Measurements from ENCODE around the gene GOLGA6B. TPM values are rescaled to one million over a fixed set of nuclear protein-coding genes. Genes with fewer than 3 reads are reported as not detected.
A peak's percentile ranks its signal among the peaks of the same experiment; 100 is the strongest.
"Not testable (repeated sequence)": the region's sequence is repeated elsewhere in the genome, so short reads cannot be mapped to it uniquely, and the experiment has no call there.

Gene GOLGA6B
- total RNA-seq, 4 donors from 2014 or later = not detected

- not testable (repeated sequence) for DNase-seq (ENCODE audit: low spot score)
- ATAC-seq (ENCODE audit: low FRiP score) = peak; percentile 82
Measured at GRCh38 chr15:72636519-72637282, 17.8 kb upstream of the GOLGA6B start.

- not testable (repeated sequence) for ATAC-seq (ENCODE audit: low FRiP score); DNase-seq (ENCODE audit: low spot score)
Measured at GRCh38 chr15:72639759-72640483, 14.6 kb upstream of the GOLGA6B start.

GRCh38 chr15:72642271-72642670, 12.2 kb upstream of the GOLGA6B start:
- not testable (repeated sequence) for ATAC-seq (ENCODE audit: low FRiP score); DNase-seq (ENCODE audit: low spot score)

GRCh38 chr15:72648631-72649253, 5.8 kb upstream of the GOLGA6B start:
- DNase-seq (ENCODE audit: low spot score); ATAC-seq (ENCODE audit: low FRiP score): not testable (repeated sequence)

- ATAC-seq (ENCODE audit: low FRiP score); DNase-seq (ENCODE audit: low spot score): not testable (repeated sequence)
Measured at GRCh38 chr15:72656014-72656413, 1.5 kb downstream of the GOLGA6B start.

- DNase-seq (ENCODE audit: low spot score) = not testable (repeated sequence)
Measured at GRCh38 chr15:72661081-72661480, 6.6 kb downstream of the GOLGA6B start.

GRCh38 chr15:72663931-72664330, 9.4 kb downstream of the GOLGA6B start:
- DNase-seq (ENCODE audit: low spot score); ATAC-seq (ENCODE audit: low FRiP score): not testable (repeated sequence)

More at GRCh38 chr15:72661081-72661480, 6.6 kb downstream of the GOLGA6B start:
- not testable (repeated sequence) for ATAC-seq (ENCODE audit: low FRiP score)

- not testable (repeated sequence) for DNase-seq (ENCODE audit: low spot score); ATAC-seq (ENCODE audit: low FRiP score)
Measured at GRCh38 chr15:72665706-72666105, 11.2 kb downstream of the GOLGA6B start.

GRCh38 chr15:72669803-72670202, 15.3 kb downstream of the GOLGA6B start:
- not testable (repeated sequence) for DNase-seq (ENCODE audit: low spot score); ATAC-seq (ENCODE audit: low FRiP score)

GRCh38 chr15:72670656-72671352, 16.3 kb downstream of the GOLGA6B start:
- TF ChIP-seq CTCF (IDR thresholded peaks at IDR 0.05) = peak in 1 of 3 donors; percentile 54
- peak; percentile 87 for ATAC-seq (ENCODE audit: low FRiP score)
- DNase-seq (ENCODE audit: low spot score) = peak; percentile 60

GRCh38 chr15:72671525-72671924, 17.0 kb downstream of the GOLGA6B start:
- ATAC-seq (ENCODE audit: low FRiP score) (no peak), DNase-seq (ENCODE audit: low spot score) (no peak)
- no peak for TF ChIP-seq CTCF (IDR thresholded peaks at IDR 0.05)

Measured in omental fat pad (tissue), 4 donors.